H7 (cell line): ENCODE data around the gene REPS2. TPM values are rescaled to one million over a fixed set of nuclear protein-coding genes. Genes with fewer than 3 reads are reported as not detected.

Experiments used
- DNase-seq: peaks from one replicate; pipeline ENCODE4 v3.0.0; 2012
- H3K27me3 ChIP-seq: 2 replicates; pipeline ENCODE4 v1.6.0; 2011; ENCODE audit warnings: mild to moderate bottlenecking, low read length; ENCODE audit not compliant: control insufficient read depth, insufficient read depth
- H3K36me3 ChIP-seq: replicated peaks from 2 replicates; pipeline ENCODE4 v1.5.1; 2011; ENCODE audit warnings: low read length; ENCODE audit not compliant: control insufficient read depth, insufficient read depth
- H3K4me3 ChIP-seq: 2 replicates; pipeline ENCODE4 v1.5.1; 2011; ENCODE audit warnings: low read depth, mild to moderate bottlenecking, control low read depth, low read length, moderate library complexity; ENCODE audit not compliant: insufficient read depth
- total RNA-seq: library from RNA; depleted of rRNA; stranded (reverse); fragments of >200 nt; shearing (Covaris generic); gene quantifications from 2 replicates; pipeline ENCODE4 v1.2.3, GENCODE V29; 2014

Gene REPS2
- total RNA-seq, 1 experiment from 2014 or later, result 0.31 TPM

DNA sequence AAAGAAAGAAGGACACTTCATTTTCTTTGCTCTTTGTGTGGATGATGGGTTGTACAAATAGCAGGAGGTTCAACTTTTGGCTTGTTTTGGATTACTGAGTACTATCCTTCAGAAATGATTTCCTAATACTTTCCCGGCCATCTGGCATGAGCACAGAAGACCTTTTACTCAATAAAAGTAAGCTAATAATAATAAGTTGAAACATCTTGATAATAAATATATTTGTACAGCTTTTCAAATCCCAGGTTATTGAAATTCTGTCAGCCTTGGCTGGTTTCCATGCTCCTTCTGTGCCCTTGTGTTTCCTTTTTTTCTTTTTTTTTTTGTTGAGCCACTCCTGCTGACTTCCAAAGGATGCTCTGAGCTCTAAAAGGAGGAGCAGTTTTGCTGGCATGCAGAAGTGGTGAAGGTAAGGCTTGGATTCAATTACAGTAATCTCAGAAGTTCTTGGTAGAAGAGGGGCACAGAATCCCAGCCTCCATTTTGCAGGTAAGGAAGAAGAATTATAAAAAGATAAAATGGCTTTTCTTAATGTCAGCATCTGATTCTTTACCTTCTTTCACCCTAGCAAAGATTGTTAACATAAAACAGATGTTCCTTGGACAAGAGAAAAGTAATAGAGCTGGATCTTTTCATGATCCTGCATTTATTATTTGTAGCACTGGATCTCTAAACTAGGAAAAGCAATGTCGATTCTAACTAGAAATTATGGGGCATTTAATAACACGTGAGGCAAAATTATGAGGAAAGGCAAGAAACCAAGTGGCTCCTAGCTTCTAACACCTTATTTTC lies 31.9 kb downstream of the REPS2 start:
- Histone ChIP-seq H3K4me3 (no peak overlapping the region), H3K36me3 (no peaks in the 10 kb centered on the region), H3K27me3 (no peaks in the 10 kb centered on the region)
- DNase-seq, result no peak

DNA sequence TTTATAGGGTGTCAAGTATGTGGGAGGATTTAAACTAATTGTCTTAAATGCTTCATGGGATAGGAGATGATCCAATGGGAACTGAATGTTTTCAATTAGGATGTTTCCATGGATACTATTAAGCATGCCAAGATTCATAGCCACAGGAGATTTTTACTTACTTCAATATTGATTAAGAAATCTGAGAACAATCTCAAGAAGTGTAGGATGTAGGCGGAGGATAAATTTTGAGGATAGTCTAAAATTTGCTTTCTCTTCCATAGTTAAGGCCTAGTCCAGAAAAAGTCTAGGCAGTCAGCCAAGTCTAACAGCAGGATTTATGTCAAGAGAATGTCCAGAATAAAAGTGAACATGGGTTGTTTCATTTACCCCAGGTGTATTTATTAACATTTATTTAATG lies 32.8 kb downstream of the REPS2 start:
- no peak for DNase-seq
- no peaks in the 10 kb centered on the region for H3K27me3 ChIP-seq
- no peak overlapping the region for H3K4me3 ChIP-seq
- no peaks in the 10 kb centered on the region for H3K36me3 ChIP-seq

- no peaks in the 10 kb centered on the region for H3K36me3 ChIP-seq
- no peak overlapping the region for H3K4me3 ChIP-seq
- no peak for DNase-seq
- no peaks in the 10 kb centered on the region for H3K27me3 ChIP-seq
Observed at GRCh38 chrX:16981209-16981608, 34.8 kb downstream of the REPS2 start.

- Histone ChIP-seq H3K27me3 (no peaks in the 10 kb centered on the region), H3K4me3 (no peak overlapping the region), H3K36me3 (no peaks in the 10 kb centered on the region)
- DNase-seq, result no peak
Observed at GRCh38 chrX:16981980-16982379, 35.5 kb downstream of the REPS2 start.

GRCh38 chrX:16983051-16983450 lies 36.6 kb downstream of the REPS2 start:
- H3K27me3 ChIP-seq, result no peaks in the 10 kb centered on the region
- no peak overlapping the region for H3K4me3 ChIP-seq
- no peak for DNase-seq
- H3K36me3 ChIP-seq, result no peaks in the 10 kb centered on the region

GRCh38 chrX:16985286-16985685 lies 38.8 kb downstream of the REPS2 start:
- Histone ChIP-seq H3K4me3 (no peak overlapping the region), H3K36me3 (no peaks in the 10 kb centered on the region), H3K27me3 (no peaks in the 10 kb centered on the region)
- DNase-seq, result no peak

DNA sequence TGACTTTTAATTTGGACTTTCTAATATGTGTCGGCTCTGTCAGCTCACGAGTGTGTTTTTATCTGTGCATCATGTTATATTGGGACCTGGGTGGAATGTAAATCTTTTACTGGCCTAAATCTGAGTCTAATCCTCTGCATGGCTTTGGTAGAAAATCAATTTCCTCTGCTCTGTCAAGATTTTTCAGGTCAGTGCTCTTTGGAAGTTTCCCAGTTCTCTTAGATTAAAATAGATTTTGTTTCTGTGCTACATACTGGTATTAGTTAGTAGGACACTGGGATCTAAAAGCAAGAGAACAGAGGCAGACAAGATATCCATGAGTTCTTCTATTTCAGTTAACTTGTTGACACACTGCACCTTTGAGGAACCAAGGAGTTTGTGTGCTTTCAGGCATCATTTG lies 39.7 kb downstream of the REPS2 start:
- H3K4me3 ChIP-seq, result no peak overlapping the region
- DNase-seq, result no peak

GRCh38 chrX:16989750-16990149 lies 43.3 kb downstream of the REPS2 start:
- Histone ChIP-seq H3K36me3 (no peaks in the 10 kb centered on the region), H3K27me3 (no peaks in the 10 kb centered on the region), H3K4me3 (no peak overlapping the region)
- DNase-seq, result no peak

More for the DNA sequence above, 39.7 kb downstream of the REPS2 start:
- Histone ChIP-seq H3K36me3 (no peaks in the 10 kb centered on the region), H3K27me3 (no peaks in the 10 kb centered on the region)

- Histone ChIP-seq H3K27me3 (no peaks in the 10 kb centered on the region), H3K4me3 (no peak overlapping the region), H3K36me3 (no peaks in the 10 kb centered on the region)
- DNase-seq, result no peak
Observed at GRCh38 chrX:16990839-16991238, 44.4 kb downstream of the REPS2 start.

DNA sequence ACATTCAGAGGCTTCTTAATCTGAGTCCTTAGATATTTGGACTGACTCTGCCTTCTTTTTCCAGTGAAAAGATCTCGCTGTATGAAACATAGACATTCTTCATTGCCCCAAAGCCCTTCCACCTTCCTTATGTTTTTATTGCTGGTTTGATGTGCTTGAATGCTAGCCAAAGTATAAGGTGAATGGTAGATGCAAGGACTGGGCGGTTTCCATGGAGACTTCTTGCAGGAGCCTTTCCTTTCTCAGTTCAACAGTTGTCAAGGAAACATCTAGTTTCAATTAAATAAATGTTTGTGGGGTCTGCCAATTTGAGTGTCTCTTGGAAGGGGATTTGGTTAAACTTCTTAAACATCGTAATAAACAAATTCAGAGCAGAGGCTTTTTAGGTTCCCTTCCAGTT lies 46.0 kb downstream of the REPS2 start:
- H3K4me3 ChIP-seq, result no peak overlapping the region
- no peak for DNase-seq
- H3K36me3 ChIP-seq, result no peaks in the 10 kb centered on the region

GRCh38 chrX:16992951-16993350 lies 46.5 kb downstream of the REPS2 start:
- Histone ChIP-seq H3K36me3 (no peaks in the 10 kb centered on the region), H3K4me3 (no peak overlapping the region), H3K27me3 (no peaks in the 10 kb centered on the region)
- no peak for DNase-seq

More for the DNA sequence above, 46.0 kb downstream of the REPS2 start:
- no peaks in the 10 kb centered on the region for H3K27me3 ChIP-seq

DNA sequence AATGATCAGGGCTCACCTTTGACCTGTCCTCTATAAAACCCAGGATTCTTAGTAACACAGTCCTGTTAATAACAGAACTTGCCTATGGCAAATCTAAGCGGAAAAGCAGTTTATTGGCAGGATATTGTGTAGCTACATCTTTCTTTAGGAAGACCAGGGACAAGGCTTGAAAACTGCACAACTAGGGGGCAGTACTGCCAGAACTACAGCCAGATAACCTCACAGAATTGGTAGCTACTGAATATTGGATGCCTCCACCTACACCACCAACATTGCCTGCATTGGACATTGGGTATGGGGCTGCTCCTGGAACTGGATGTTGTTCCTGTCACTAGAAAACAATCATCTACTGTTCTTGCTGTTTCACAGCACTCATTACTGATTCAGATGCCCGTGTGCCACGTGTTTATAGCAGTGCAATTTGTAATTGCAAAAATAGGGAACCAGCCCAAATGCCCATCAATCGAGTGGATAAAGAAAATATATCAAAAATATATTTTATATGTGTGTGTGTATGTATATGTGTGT lies 47.4 kb downstream of the REPS2 start:
- peak; percentile 44 for DNase-seq
- Histone ChIP-seq H3K27me3 (no peaks in the 10 kb centered on the region), H3K4me3 (no peak overlapping the region), H3K36me3 (no peaks in the 10 kb centered on the region)

DNA sequence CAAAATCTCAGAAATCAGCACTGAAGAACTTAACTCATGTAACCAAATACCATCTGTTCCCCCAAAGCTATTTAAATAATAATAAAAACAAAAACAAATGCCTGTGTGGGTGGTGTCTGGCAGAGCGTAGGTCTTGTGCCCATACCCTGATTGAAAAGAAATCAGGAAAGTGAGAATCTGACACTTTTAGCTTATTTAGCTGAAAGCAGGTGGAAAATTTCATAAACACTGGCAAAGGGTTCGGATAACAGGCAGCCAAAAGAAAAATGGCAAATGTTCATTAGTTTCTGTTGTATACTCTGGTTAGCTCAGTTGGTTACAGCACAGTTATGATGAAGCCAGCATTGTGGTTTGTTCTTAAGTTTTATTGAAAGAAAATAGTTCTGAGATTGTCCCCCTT lies 48.3 kb downstream of the REPS2 start:
- Histone ChIP-seq H3K36me3 (no peaks in the 10 kb centered on the region), H3K27me3 (no peaks in the 10 kb centered on the region), H3K4me3 (no peak overlapping the region)
- DNase-seq, result no peak

DNA sequence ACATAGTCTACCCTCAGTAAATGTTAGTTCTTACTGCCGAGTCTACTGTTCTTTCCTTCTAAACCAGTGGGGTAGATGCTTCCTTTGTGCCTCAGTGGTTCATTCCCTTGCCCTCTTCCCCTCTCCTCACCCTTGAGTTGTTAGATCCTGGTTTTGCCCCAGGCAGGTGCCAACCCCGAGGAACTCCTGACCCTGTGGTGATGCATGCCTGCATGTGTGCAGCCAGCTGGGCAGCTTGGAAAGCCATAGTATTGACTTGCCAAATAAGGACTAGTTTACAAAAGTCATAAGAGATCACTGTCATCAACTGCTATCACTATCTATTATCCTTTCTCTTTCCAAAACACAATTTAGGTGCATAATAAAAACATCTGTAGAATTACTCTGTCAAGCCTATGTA lies 50.9 kb downstream of the REPS2 start:
- no peaks in the 10 kb centered on the region for H3K36me3 ChIP-seq
- no peak for DNase-seq

GRCh38 chrX:16999275-16999674 lies 52.8 kb downstream of the REPS2 start:
- Histone ChIP-seq H3K36me3 (no peaks in the 10 kb centered on the region), H3K27me3 (no peaks in the 10 kb centered on the region)
- DNase-seq, result no peak

More for the DNA sequence above, 50.9 kb downstream of the REPS2 start:
- no peaks in the 10 kb centered on the region for H3K27me3 ChIP-seq
- no peak overlapping the region for H3K4me3 ChIP-seq

More at GRCh38 chrX:16999275-16999674, 52.8 kb downstream of the REPS2 start:
- H3K4me3 ChIP-seq, result no peak overlapping the region
